ENCODE measurements around the gene CLMN. TPM values are rescaled to one million over a fixed set of nuclear protein-coding genes. Genes with fewer than 3 reads are reported as not detected.
A peak's percentile ranks its signal among the peaks of the same experiment; 100 is the strongest.

Gene CLMN
- total RNA-seq, 4 donors from 2014 or later, result 3.8 to 10.0 (median 5.3) TPM

DNA sequence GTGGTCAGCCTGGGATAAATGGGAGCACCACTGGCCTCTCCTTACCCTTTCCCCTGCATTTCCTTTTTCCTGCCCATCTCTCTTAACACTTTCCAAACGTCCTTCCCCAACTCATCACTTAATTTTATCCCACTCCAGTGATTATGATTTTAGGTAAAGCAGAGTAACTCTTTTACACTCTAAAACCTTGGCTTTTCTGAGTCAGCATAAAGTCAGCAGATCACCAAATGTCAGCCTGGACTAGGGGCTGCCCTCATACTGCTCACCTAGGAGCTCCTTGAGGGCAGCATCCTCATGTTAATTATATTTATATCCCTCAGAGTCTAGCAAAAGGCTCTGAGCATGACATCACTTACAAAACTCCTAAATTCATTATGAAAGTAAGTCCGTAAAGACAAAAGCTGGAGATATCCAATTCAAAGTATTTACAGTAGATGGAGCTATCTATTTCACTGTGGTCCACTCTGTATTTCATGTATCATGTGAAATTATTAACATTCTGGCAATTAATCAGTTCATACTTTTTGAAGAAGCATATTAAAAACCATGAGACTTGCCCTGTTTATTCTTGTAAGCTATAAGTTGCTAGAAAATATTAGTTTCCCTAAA is 145.4 kb downstream of the CLMN start:
- ATAC-seq, result no peak
- H3K4me3 ChIP-seq, result no peak overlapping the region
- TF ChIP-seq POLR2A (IDR thresholded peaks at IDR 0.05) (no peak), POLR2AphosphoS5 (IDR thresholded peaks at IDR 0.05) (no peak)
- TF ChIP-seq, protein P1, sequence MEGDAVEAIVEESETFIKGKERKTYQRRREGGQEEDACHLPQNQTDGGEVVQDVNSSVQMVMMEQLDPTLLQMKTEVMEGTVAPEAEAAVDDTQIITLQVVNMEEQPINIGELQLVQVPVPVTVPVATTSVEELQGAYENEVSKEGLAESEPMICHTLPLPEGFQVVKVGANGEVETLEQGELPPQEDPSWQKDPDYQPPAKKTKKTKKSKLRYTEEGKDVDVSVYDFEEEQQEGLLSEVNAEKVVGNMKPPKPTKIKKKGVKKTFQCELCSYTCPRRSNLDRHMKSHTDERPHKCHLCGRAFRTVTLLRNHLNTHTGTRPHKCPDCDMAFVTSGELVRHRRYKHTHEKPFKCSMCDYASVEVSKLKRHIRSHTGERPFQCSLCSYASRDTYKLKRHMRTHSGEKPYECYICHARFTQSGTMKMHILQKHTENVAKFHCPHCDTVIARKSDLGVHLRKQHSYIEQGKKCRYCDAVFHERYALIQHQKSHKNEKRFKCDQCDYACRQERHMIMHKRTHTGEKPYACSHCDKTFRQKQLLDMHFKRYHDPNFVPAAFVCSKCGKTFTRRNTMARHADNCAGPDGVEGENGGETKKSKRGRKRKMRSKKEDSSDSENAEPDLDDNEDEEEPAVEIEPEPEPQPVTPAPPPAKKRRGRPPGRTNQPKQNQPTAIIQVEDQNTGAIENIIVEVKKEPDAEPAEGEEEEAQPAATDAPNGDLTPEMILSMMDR (IDR thresholded peaks at IDR 0.05), result peak in 2 of 4 experiments; percentile 8 to 11
- H3K36me3 ChIP-seq, result no peaks in the 10 kb centered on the region
- H3K27me3 ChIP-seq, result no peaks in the 10 kb centered on the region
- no peaks in the 10 kb centered on the region for H3K4me1 ChIP-seq
- no peak overlapping the region for H3K27ac ChIP-seq
- no peaks in the 10 kb centered on the region for H3K9me3 ChIP-seq
- WGBS, 2 donors (ENCODE audit: low coverage in 1 of 2), result 20 to 54% methylated on average over 1 to 2 of the region's 2 CpGs

- ATAC-seq, result no peak
- no peaks in the 10 kb centered on the region for H3K4me1 ChIP-seq
- H3K4me3 ChIP-seq, result no peak overlapping the region
- no peaks in the 10 kb centered on the region for H3K27me3 ChIP-seq
- TF ChIP-seq POLR2A (IDR thresholded peaks at IDR 0.05) (no peak), EP300 (IDR thresholded peaks at IDR 0.05) (no peak), POLR2AphosphoS5 (IDR thresholded peaks at IDR 0.05) (no peak)
- TF ChIP-seq, protein P1 (IDR thresholded peaks at IDR 0.05), result no peak
- H3K27ac ChIP-seq, result no peak overlapping the region
- no peaks in the 10 kb centered on the region for H3K9me3 ChIP-seq
- no peaks in the 10 kb centered on the region for H3K36me3 ChIP-seq
These were observed 146.2 kb downstream of the CLMN start for GRCh38 chr14:95173518-95173917.

GRCh38 chr14:95167177-95167576 is 152.5 kb downstream of the CLMN start:
- no peak for ATAC-seq
- WGBS, 2 donors (ENCODE audit: low coverage in 1 of 2), result 80% methylated on average over 1 of the region's 2 CpGs; no CpG with 5 or more reads in 1 of the 2 donors

DNA sequence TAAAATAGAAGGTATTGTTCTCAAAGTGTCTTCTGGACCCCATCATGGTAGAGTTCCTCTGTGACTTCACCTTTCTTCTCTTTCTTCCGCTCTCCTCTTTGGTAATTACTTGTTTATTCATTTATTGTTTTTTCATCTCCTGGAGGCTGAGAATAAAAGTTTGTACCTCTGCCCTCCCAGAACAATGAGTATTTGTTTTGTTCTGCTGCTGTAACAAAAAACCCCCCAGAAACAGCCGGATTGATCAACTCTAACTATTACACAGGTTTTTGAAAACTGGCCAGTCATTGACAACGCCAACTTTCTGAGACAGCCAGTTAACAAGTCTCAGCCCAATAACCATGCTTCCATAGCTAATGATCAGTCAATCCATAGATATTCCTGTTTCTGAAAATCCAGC is 154.2 kb downstream of the CLMN start:
- no peak overlapping the region for H3K27ac ChIP-seq
- ATAC-seq, result no peak
- H3K36me3 ChIP-seq, result no peaks in the 10 kb centered on the region
- no peaks in the 10 kb centered on the region for H3K9me3 ChIP-seq
- H3K4me3 ChIP-seq, result no peak overlapping the region
- TF ChIP-seq EP300 (IDR thresholded peaks at IDR 0.05), result no peak
- TF ChIP-seq, protein P1 (IDR thresholded peaks at IDR 0.05), result no peak
- TF ChIP-seq POLR2AphosphoS5 (IDR thresholded peaks at IDR 0.05), result no peak
- TF ChIP-seq POLR2A (IDR thresholded peaks at IDR 0.05), result no peak
- no peaks in the 10 kb centered on the region for H3K27me3 ChIP-seq
- 93 to 96% methylated on average over 3 of the region's 3 CpGs for WGBS, 2 donors (ENCODE audit: low coverage in 1 of 2)
- no peaks in the 10 kb centered on the region for H3K4me1 ChIP-seq

More at GRCh38 chr14:95167177-95167576, 152.5 kb downstream of the CLMN start:
- Histone ChIP-seq H3K4me3 (no peak overlapping the region), H3K4me1 (no peaks in the 10 kb centered on the region), H3K36me3 (no peaks in the 10 kb centered on the region), H3K27ac (no peak overlapping the region), H3K27me3 (no peaks in the 10 kb centered on the region), H3K9me3 (no peaks in the 10 kb centered on the region)
- TF ChIP-seq POLR2AphosphoS5 (IDR thresholded peaks at IDR 0.05), result no peak
- no peak for TF ChIP-seq POLR2A (IDR thresholded peaks at IDR 0.05)
- TF ChIP-seq, protein P1 (IDR thresholded peaks at IDR 0.05), result no peak
- no peak for TF ChIP-seq EP300 (IDR thresholded peaks at IDR 0.05)

DNA sequence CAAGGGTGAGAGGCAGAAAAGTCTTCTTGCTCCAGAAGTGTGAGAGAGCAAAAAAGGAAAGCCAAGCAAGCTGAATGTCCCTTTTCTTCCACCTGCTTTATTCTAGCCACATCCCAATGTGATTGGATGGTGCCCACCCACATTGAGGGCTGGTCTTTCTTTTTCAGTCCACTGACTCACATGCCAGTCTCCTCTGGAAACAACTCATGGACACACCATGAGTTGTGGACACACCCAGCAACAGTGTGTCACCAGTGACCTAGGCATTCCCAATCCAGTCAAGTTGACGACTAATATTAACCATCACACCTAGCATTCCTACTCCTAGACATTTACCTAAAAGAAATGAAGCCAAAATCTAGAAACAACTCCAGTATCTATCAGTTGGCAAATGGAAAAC is 155.2 kb downstream of the CLMN start:
- Histone ChIP-seq H3K9me3 (no peaks in the 10 kb centered on the region), H3K36me3 (no peaks in the 10 kb centered on the region), H3K4me3 (no peak overlapping the region), H3K27ac (no peak overlapping the region), H3K4me1 (no peaks in the 10 kb centered on the region), H3K27me3 (no peaks in the 10 kb centered on the region)
- no CpG with 5 or more reads among the region's 1 CpG for WGBS, 2 donors (ENCODE audit: low coverage in 1 of 2)
- no peak for TF ChIP-seq POLR2A (IDR thresholded peaks at IDR 0.05)
- TF ChIP-seq EP300 (IDR thresholded peaks at IDR 0.05), result no peak
- TF ChIP-seq POLR2AphosphoS5 (IDR thresholded peaks at IDR 0.05), result no peak
- TF ChIP-seq, protein P1 (IDR thresholded peaks at IDR 0.05), result no peak
- ATAC-seq, result no peak

Measured in gastroesophageal sphincter (tissue), 4 donors.